Type B pancreatic cell (in vitro differentiated cells): ENCODE data around the gene CAPRIN1. TPM values are rescaled to one million over a fixed set of nuclear protein-coding genes. Genes with fewer than 3 reads are reported as not detected.

Source experiments
- DNase-seq: peaks from one replicate; pipeline ENCODE4 v3.0.0; 2021; ENCODE audit warnings: mixed read lengths; ENCODE audit not compliant: unreplicated experiment; ENCODE audit errors: extremely low spot score
- H3K27ac Mint-ChIP-seq: 2 replicates; pipeline ENCODE4 v1.8.0; 2021; ENCODE audit warnings: mild to moderate bottlenecking, mixed read lengths
- H3K27me3 Mint-ChIP-seq: 2 replicates; pipeline ENCODE4 v1.8.0; 2021; ENCODE audit warnings: mixed read lengths
- H3K36me3 Mint-ChIP-seq: 2 replicates; pipeline ENCODE4 v1.8.0; 2021; ENCODE audit warnings: mixed read lengths
- H3K4me1 Mint-ChIP-seq: one replicate; pipeline ENCODE4 v1.8.0; 2021; ENCODE audit warnings: mixed read lengths; ENCODE audit not compliant: unreplicated experiment
- H3K4me3 Mint-ChIP-seq: 2 replicates; pipeline ENCODE4 v1.8.0; 2021; ENCODE audit warnings: mild to moderate bottlenecking, mixed read lengths
- H3K9me3 Mint-ChIP-seq: 2 replicates; pipeline ENCODE4 v1.8.0; 2021; ENCODE audit warnings: mixed read lengths
- total RNA-seq: library from RNA; stranded (reverse); gene quantifications from 2 replicates; pipeline ENCODE4 v1.2.1, GENCODE V29; 2021; ENCODE audit warnings: low replicate concordance
- TF ChIP-seq, protein P1 (sequence below): fragments of 200-600 bp; sonication (generic); conservative IDR thresholded peaks from 2 replicates; pipeline ENCODE4 v1.5.0; 2021; ENCODE audit warnings: antibody characterized with exemption, mild to moderate bottlenecking

The CAPRIN1 gene
- total RNA-seq, 1 donor from 2014 or later: 277 TPM

DNA sequence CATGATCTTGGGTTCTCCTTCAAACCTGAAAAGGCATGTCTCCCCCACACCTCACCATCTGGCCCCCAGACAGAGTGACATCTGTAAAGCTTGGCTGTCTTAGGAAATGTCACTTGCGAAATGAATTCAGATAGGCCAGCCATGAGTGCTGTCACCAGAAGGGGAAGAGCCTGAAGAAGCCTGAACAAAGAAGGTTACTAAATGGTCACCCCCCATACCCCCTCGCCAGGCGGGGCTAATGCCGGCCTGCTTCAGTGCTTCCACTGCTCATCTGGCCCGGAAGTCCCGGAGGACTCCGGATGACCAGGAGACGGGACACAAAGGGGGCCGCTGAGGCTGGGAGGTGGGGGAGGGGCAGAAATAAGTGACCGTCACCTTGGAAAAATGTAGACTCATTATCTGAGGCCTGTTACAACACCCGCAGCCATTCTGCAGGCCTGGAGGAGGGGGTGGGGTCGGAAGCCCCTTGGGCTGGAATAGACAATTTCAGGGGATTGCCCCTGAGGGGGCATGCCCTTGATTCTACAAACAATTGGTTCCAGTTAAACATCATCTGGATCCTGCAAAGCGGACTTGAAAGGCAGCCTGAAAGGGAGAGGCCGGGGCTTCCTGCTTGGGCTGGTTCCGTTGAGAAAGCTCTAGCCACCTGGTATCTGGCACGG lies 97.1 kb downstream of the CAPRIN1 start:
- peaks cover 25% of the 10 kb centered on the region for H3K4me1 Mint-ChIP-seq
- peaks cover 29% of the 10 kb centered on the region for H3K36me3 Mint-ChIP-seq
- peak overlapping the region; percentile 14 for H3K4me3 Mint-ChIP-seq
- H3K9me3 Mint-ChIP-seq: no peaks in the 10 kb centered on the region
- no peaks in the 10 kb centered on the region for H3K27me3 Mint-ChIP-seq
- no peak for DNase-seq
- peak overlapping the region; percentile 71 for H3K27ac Mint-ChIP-seq
- TF ChIP-seq, protein P1, sequence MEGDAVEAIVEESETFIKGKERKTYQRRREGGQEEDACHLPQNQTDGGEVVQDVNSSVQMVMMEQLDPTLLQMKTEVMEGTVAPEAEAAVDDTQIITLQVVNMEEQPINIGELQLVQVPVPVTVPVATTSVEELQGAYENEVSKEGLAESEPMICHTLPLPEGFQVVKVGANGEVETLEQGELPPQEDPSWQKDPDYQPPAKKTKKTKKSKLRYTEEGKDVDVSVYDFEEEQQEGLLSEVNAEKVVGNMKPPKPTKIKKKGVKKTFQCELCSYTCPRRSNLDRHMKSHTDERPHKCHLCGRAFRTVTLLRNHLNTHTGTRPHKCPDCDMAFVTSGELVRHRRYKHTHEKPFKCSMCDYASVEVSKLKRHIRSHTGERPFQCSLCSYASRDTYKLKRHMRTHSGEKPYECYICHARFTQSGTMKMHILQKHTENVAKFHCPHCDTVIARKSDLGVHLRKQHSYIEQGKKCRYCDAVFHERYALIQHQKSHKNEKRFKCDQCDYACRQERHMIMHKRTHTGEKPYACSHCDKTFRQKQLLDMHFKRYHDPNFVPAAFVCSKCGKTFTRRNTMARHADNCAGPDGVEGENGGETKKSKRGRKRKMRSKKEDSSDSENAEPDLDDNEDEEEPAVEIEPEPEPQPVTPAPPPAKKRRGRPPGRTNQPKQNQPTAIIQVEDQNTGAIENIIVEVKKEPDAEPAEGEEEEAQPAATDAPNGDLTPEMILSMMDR: no peak

DNA sequence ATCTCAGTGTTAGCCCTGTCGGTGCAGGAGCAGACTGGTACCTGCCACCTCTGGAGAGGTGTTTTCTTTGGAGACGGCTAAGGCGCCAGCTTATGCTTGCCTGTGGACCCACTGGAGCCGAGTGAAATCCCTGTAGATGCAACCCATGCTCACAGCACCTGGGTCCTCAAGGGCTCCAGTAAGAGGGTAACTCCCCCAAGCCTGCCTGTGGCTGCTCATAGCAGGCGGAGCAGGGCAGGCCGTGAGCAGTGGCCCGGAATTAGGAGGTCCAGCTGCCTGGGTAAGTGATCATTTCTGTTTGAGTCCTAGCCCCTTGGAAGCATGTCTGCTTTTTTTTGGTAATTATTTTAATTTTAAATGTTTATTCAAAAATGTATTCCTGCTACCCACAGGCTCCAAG lies 97.7 kb downstream of the CAPRIN1 start:
- Mint-ChIP-seq H3K9me3 (no peaks in the 10 kb centered on the region), H3K27me3 (no peaks in the 10 kb centered on the region), H3K4me1 (peaks cover 25% of the 10 kb centered on the region), H3K27ac (peak overlapping the region; percentile 71), H3K4me3 (no peak overlapping the region), H3K36me3 (peaks cover 29% of the 10 kb centered on the region)
- DNase-seq: no peak
- TF ChIP-seq, protein P1: no peak

DNA sequence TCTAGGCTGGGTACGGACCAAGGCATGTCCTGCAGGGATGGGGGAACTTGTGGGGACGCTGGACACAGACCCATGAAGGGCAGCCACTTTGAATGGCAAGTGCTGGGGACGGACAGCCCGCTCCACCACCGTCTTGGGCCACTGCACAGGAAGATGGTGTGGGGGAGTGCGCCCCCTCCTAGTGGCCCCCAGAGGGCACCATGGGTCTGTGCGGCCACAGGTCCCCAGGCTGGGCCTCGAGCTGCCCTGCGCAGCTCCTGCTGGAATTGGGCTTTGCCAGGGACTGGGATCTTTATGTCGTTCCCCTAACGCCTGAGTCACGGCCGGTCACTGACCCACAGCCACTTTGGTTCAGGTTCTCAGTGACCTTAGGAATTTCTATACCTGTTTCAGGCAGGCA lies 98.3 kb downstream of the CAPRIN1 start:
- Mint-ChIP-seq H3K27ac (no peak overlapping the region), H3K9me3 (no peaks in the 10 kb centered on the region), H3K4me1 (peaks cover 25% of the 10 kb centered on the region), H3K36me3 (peaks cover 29% of the 10 kb centered on the region), H3K4me3 (no peak overlapping the region), H3K27me3 (no peaks in the 10 kb centered on the region)
- TF ChIP-seq, protein P1: peak; percentile 63
- DNase-seq: no peak

DNA sequence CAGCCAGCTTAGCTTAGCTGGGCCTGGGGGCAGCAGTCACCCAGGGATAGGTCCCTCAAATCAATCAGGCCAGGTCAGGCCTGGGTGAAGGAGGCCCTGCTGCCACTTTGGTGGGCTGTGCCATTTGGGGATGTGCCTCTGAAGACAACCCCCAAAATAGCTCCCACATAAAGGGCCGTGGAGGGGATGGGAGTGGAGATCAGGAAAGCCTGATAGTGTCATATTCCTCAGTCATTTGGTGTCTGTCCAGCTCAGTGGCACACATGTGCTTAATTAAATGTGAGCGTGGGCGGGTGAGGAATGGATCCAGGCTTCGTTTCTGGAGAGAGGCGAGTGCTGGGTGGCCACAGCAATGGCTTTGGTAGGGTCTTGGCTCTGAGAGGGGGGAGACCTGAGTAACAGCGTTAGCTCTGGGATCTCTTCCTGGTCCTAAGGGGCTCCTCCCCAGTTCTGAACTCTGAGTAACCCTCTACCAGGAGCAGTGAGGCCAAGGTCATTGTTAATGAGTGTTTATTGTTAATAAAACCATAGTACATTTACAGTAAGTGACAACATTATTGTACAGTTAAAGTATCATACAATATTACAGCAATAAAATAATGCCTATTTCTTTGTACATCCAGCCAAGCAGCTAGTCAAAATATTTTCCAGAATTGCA lies 99.1 kb downstream of the CAPRIN1 start:
- Mint-ChIP-seq H3K27ac (peak overlapping the region; percentile 31), H3K4me3 (no peak overlapping the region), H3K36me3 (peaks cover 25% of the 10 kb centered on the region), H3K27me3 (no peaks in the 10 kb centered on the region), H3K9me3 (no peaks in the 10 kb centered on the region), H3K4me1 (peaks cover 25% of the 10 kb centered on the region)
- DNase-seq: no peak
- TF ChIP-seq, protein P1: no peak

Other genes starting within 250 kb of the CAPRIN1 start
- 12.7 and 13.0 TPM in 2 replicates for gene LMO2, start 159.7 kb upstream of the CAPRIN1 start, total RNA-seq
- gene NAT10, start 53.9 kb downstream of the CAPRIN1 start, total RNA-seq: 46.9 and 63.5 TPM in 2 replicates